ENCODE data around the gene PRDX5.

DNA sequence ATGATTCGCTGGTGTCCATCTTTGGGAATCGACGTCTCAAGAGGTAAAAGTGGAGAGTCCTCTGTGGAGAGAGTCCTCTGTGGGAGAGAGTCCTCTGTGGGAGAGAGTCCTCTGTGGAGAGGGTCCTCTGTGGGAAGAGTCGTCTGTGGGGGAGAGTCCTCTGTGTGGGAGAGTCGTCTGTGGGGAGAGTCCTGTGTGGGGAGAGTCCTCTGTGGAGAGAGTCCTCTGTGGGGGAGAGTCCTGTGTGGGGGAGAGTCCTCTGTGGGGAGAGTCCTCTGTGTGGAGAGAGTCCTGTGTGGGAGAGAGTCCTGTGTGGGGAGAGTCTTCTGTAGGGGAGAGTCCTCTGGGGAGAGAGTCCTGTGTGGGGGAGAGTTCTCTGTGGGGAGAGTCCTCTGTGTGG is 3.1 kb downstream of the PRDX5 start:
- TF ChIP-seq, protein P1, sequence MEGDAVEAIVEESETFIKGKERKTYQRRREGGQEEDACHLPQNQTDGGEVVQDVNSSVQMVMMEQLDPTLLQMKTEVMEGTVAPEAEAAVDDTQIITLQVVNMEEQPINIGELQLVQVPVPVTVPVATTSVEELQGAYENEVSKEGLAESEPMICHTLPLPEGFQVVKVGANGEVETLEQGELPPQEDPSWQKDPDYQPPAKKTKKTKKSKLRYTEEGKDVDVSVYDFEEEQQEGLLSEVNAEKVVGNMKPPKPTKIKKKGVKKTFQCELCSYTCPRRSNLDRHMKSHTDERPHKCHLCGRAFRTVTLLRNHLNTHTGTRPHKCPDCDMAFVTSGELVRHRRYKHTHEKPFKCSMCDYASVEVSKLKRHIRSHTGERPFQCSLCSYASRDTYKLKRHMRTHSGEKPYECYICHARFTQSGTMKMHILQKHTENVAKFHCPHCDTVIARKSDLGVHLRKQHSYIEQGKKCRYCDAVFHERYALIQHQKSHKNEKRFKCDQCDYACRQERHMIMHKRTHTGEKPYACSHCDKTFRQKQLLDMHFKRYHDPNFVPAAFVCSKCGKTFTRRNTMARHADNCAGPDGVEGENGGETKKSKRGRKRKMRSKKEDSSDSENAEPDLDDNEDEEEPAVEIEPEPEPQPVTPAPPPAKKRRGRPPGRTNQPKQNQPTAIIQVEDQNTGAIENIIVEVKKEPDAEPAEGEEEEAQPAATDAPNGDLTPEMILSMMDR (conservative IDR thresholded peaks at IDR 0.05; ENCODE audit: low read length): no peak
- no peak for TF ChIP-seq EZH2phosphoT487 (IDR thresholded peaks at IDR 0.05; ENCODE audit: borderline replicate concordance)
